Common myeloid progenitor, CD34-positive (primary cell): Measurements from ENCODE around the gene TMED9.

Source experiments
- CTCF ChIA-PET: fragments of 350-600 bp; sonication (Branson Sonifier 250); formaldehyde crosslinking; loops from one replicate; lab custom pipeline; 2021; ENCODE audit warnings: antibody characterized with exemption; lab: Charles Lee
- POLR2A ChIA-PET: fragments of 350-600 bp; sonication (Branson Sonifier 250); formaldehyde crosslinking; loops from one replicate; lab custom pipeline; 2021; ENCODE audit warnings: antibody characterized with exemption; lab: Charles Lee
- DNase-seq, 3 donors: peaks; one replicate each; pipeline versions ENCODE4 v3.0.0 to v3.0.0-alpha.2; 2013
- H3K27ac ChIP-seq, 2 experiments: 1 replicate in 1 of 2; 2 replicates in 1 of 2; pipeline ENCODE4 v1.7.0; 2013; ENCODE audit warnings: inconsistent platforms in 2 of 2, low read length in 2 of 2, mild to moderate bottlenecking in 2 of 2, low read depth in 1 of 2, moderate library complexity in 1 of 2; ENCODE audit not compliant: severe bottlenecking in 2 of 2, insufficient read depth in 1 of 2, poor library complexity in 1 of 2
- H3K27me3 ChIP-seq, 5 experiments: replicated peaks in 2 of 5; 1 replicate in 3 of 5; 2 replicates in 2 of 5; pipeline versions ENCODE4 v1.6.1 to v1.7.0; 2013; ENCODE audit warnings: low read length in 4 of 5, mild to moderate bottlenecking in 2 of 5, moderate library complexity in 2 of 5, inconsistent platforms in 1 of 5; ENCODE audit not compliant: insufficient read depth in 5 of 5, control insufficient read depth in 4 of 5
- H3K36me3 ChIP-seq, 4 experiments: 1 replicate in 2 of 4; 2 replicates in 2 of 4; pipeline versions ENCODE4 v1.6.1 to v1.7.0; 2013; ENCODE audit warnings: low read length in 3 of 4, control low read depth in 1 of 4, mild to moderate bottlenecking in 1 of 4; ENCODE audit not compliant: control insufficient read depth in 4 of 4, insufficient read depth in 4 of 4
- H3K4me1 ChIP-seq, 4 experiments: 1 replicate in 3 of 4; 2 replicates in 1 of 4; pipeline versions ENCODE4 v1.6.1 to v1.7.1; 2013; ENCODE audit warnings: low read length in 3 of 4, mild to moderate bottlenecking in 3 of 4, control low read depth in 1 of 4, inconsistent platforms in 1 of 4, moderate library complexity in 1 of 4; ENCODE audit not compliant: control insufficient read depth in 4 of 4, insufficient read depth in 4 of 4; ENCODE audit errors: control extremely low read depth in 1 of 4
- H3K4me3 ChIP-seq, 7 experiments: 1 replicate in 4 of 7; 2 replicates in 3 of 7; pipeline versions ENCODE4 v1.5.1 to v1.7.0; 2013; ENCODE audit warnings: mild to moderate bottlenecking in 7 of 7, low read length in 6 of 7, moderate library complexity in 6 of 7, inconsistent platforms in 2 of 7, low read depth in 2 of 7, control low read depth in 1 of 7; ENCODE audit not compliant: insufficient read depth in 4 of 7, control insufficient read depth in 1 of 7; ENCODE audit errors: extremely low read depth in 1 of 7
- H3K9me3 ChIP-seq, 5 experiments: 1 replicate in 4 of 5; 2 replicates in 1 of 5; pipeline versions ENCODE4 v1.6.1 to v1.7.1; 2013; ENCODE audit warnings: low read length in 4 of 5, mild to moderate bottlenecking in 2 of 5, inconsistent platforms in 1 of 5, low read depth in 1 of 5, moderate library complexity in 1 of 5; ENCODE audit not compliant: control insufficient read depth in 4 of 5, insufficient read depth in 2 of 5; ENCODE audit errors: control extremely low read depth in 1 of 5
- WGBS: methylation state at CpG from one replicate; pipeline ENCODE4 v1.1.5; 2013; ENCODE audit not compliant: insufficient coverage; 5-methylcytosine and 5-hydroxymethylcytosine counted together

Gene TMED9

DNA sequence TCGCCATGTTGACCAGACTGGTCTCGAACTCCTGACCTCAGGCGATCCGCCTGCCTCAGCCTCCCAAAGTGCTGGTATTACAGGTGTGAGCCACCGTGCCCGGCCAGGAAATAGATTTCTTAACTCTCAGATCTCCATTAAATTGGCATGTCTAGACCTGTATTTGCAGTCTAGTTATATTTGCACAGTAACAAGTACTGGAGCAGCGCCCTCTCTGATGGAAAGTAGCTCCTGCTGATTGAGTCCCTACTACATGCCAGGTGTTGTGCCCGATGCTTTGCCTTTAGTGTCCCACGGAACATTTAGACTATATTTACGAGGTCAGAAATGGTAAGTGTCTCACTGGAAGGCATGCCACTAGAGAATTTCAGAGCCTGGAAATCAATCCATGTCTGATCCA is 15.8 kb upstream of the TMED9 start:
- Histone ChIP-seq H3K9me3 (no peaks in the 10 kb centered on the region), H3K27ac (no peak overlapping the region), H3K36me3 (no peaks in the 10 kb centered on the region), H3K4me3 (no peak overlapping the region), H3K27me3 (peaks cover 0 to 3% (median 0%) of the 10 kb centered on the region in 5 experiments), H3K4me1 (no peaks in the 10 kb centered on the region)
- POLR2A ChIA-PET, result no interaction called here
- CTCF ChIA-PET, result no interaction called here
- DNase-seq, result no peak
- 93% methylated on average over 10 of the region's 10 CpGs for WGBS

GRCh38 chr5:177578316-177578715 is 13.7 kb upstream of the TMED9 start:
- H3K9me3 ChIP-seq, result no peaks in the 10 kb centered on the region
- H3K4me1 ChIP-seq, result no peaks in the 10 kb centered on the region
- 89% methylated on average over 1 of the region's 8 CpGs for WGBS
- DNase-seq, result no peak
- CTCF ChIA-PET, result no interaction called here
- H3K27ac ChIP-seq, result no peak overlapping the region
- peaks cover 0 to 3% (median 0%) of the 10 kb centered on the region in 5 experiments for H3K27me3 ChIP-seq
- H3K4me3 ChIP-seq, result no peak overlapping the region
- H3K36me3 ChIP-seq, result no peaks in the 10 kb centered on the region
- POLR2A ChIA-PET, result no interaction called here

GRCh38 chr5:177588413-177588909 is 3.5 kb upstream of the TMED9 start:
- DNase-seq, result no peak
- peaks cover 0 to 16% (median 12%) of the 10 kb centered on the region in 4 experiments for H3K4me1 ChIP-seq
- peaks cover 0 to 3% (median under 1%) of the 10 kb centered on the region in 4 experiments for H3K36me3 ChIP-seq
- H3K27me3 ChIP-seq, result peaks cover 0 to 11% (median 6%) of the 10 kb centered on the region in 5 experiments
- WGBS, result 66% methylated on average over 13 of the region's 13 CpGs
- H3K27ac ChIP-seq, result no peak overlapping the region
- H3K4me3 ChIP-seq, result no peak overlapping the region
- H3K9me3 ChIP-seq, result no peaks in the 10 kb centered on the region
- CTCF ChIA-PET, result interaction anchor here (0.7 to 0.9 kb wide), 2 partner anchors 19 to 478 kb away, joined by 3 to 5 read pairs; no protein-coding TSS in a partner anchor
- POLR2A ChIA-PET, result no interaction called here

GRCh38 chr5:177590406-177590805 is 1.6 kb upstream of the TMED9 start:
- H3K27me3 ChIP-seq, result peaks cover 0 to 11% (median 3%) of the 10 kb centered on the region in 5 experiments
- no peaks in the 10 kb centered on the region for H3K9me3 ChIP-seq
- CTCF ChIA-PET, result no interaction called here
- H3K4me3 ChIP-seq, result no peak overlapping the region
- no peak overlapping the region for H3K27ac ChIP-seq
- 100% methylated on average over 1 of the region's 1 CpG for WGBS
- peaks cover 0 to 16% (median 12%) of the 10 kb centered on the region in 4 experiments for H3K4me1 ChIP-seq
- DNase-seq, result no peak
- POLR2A ChIA-PET, result no interaction called here
- H3K36me3 ChIP-seq, result peaks cover 3 to 22% (median 20%) of the 10 kb centered on the region in 4 experiments

GRCh38 chr5:177591690-177592009 is 353 bp upstream of the TMED9 start:
- 27% methylated on average over 8 of the region's 8 CpGs for WGBS
- CTCF ChIA-PET, result interaction anchor here (0.8 to 1.2 kb wide), 2 partner anchors 16 to 93 kb away, joined by 3 to 4 read pairs; no protein-coding TSS in a partner anchor

GRCh38 chr5:177592905-177593304 is 902 bp downstream of the TMED9 start:
- Histone ChIP-seq H3K9me3 (no peaks in the 10 kb centered on the region), H3K4me1 (peaks cover 0 to 18% (median 13%) of the 10 kb centered on the region in 4 experiments), H3K27ac (peak overlapping the region in 1 of 2 experiments; percentile 88), H3K27me3 (peaks cover 0 to 11% (median 3%) of the 10 kb centered on the region in 5 experiments), H3K4me3 (peak overlapping the region in 6 of 7 experiments; percentile 88 to 96 (median 91)), H3K36me3 (peaks cover 8 to 37% (median 32%) of the 10 kb centered on the region in 4 experiments)
- 86% methylated on average over 5 of the region's 13 CpGs for WGBS
- ChIA-PET CTCF (interaction anchor here (1.1 to 2.5 kb wide), 3 partner anchors 9 to 92 kb away, joined by 4 to 16 read pairs (median 4); no protein-coding TSS in a partner anchor), POLR2A (interaction anchor here (0.9 kb wide), 1 partner anchor 83 kb away, joined by 3 read pairs; the partner anchor contains the start of gene DOK3)
- DNase-seq, result no peak

More at GRCh38 chr5:177591690-177592009, 353 bp upstream of the TMED9 start:
- H3K4me1 ChIP-seq, result peaks cover 0 to 18% (median 13%) of the 10 kb centered on the region in 4 experiments
- no peak for DNase-seq
- peaks cover 0 to 11% (median 3%) of the 10 kb centered on the region in 5 experiments for H3K27me3 ChIP-seq
- POLR2A ChIA-PET, result no interaction called here
- no peaks in the 10 kb centered on the region for H3K9me3 ChIP-seq
- H3K27ac ChIP-seq, result peak overlapping the region in 1 of 2 experiments; percentile 88
- H3K4me3 ChIP-seq, result peak overlapping the region; percentile 88 to 96 (median 91)
- H3K36me3 ChIP-seq, result peaks cover 8 to 35% (median 31%) of the 10 kb centered on the region in 4 experiments

GRCh38 chr5:177593511-177593910 is 1.5 kb downstream of the TMED9 start:
- DNase-seq, result no peak
- Histone ChIP-seq H3K9me3 (no peaks in the 10 kb centered on the region), H3K4me3 (no peak overlapping the region), H3K27ac (no peak overlapping the region), H3K36me3 (peaks cover 8 to 37% (median 32%) of the 10 kb centered on the region in 4 experiments), H3K27me3 (peaks cover 0 to 11% (median 3%) of the 10 kb centered on the region in 5 experiments), H3K4me1 (peaks cover 0 to 19% (median 14%) of the 10 kb centered on the region in 4 experiments)
- ChIA-PET CTCF (interaction anchor here (1.1 to 2.5 kb wide), 3 partner anchors 9 to 92 kb away, joined by 3 to 16 read pairs (median 4); no protein-coding TSS in a partner anchor), POLR2A (no interaction called here)
- 100% methylated on average over 3 of the region's 3 CpGs for WGBS
